GM21723 (cell line): ENCODE data around the gene CAPZB.
"Not testable (repeated sequence)": the region's sequence is repeated elsewhere in the genome, so short reads cannot be mapped to it uniquely, and the experiment has no call there.

Source experiments
- ATAC-seq: cut with Tn5 transposase; IDR thresholded peaks from one replicate; pipeline ENCODE4 v1.9.1; 2021; ENCODE audit warnings: mild to moderate bottlenecking, moderate library complexity; ENCODE audit not compliant: unreplicated experiment

CAPZB gene

DNA sequence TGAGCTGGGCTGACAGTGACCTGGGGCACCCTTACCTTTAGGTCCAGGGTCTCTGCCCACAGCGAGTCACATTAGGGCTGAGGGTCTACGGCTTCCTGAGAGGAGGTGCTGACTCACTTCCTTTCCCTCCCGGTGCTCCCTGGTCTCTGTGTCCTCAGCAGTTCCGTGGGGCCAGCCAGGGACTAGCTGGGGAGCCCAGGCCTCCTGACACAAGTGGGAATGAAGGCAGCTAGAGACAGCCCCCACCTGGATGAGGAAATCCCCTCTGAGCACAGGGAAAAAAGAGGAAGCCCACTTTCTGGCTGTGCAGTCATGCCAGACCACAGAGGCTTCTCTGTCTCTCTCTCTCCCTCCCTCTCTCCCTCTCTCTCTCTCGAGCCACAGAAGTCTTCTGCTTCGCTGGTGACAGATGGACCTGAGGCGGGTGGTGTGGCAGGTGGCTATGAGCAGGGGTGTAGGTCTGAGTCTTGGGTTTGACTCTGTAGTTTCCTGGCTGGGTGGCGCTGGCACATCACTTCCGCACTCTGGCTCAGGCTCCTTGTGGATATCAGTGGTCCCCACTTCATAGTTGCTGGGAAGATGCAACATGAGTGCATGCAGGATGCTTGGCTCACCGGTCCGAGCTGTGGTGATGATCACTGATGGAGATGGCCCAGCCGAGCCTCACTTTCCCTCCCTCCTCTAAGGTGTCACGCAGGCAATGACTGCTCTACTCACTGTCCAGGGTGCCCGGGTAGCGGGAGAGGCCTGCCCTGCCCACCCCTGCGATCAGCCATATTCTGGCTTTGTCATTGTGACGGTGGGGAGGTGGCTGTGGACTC, 169.8 kb downstream of the CAPZB start:
- ATAC-seq = no peak

DNA sequence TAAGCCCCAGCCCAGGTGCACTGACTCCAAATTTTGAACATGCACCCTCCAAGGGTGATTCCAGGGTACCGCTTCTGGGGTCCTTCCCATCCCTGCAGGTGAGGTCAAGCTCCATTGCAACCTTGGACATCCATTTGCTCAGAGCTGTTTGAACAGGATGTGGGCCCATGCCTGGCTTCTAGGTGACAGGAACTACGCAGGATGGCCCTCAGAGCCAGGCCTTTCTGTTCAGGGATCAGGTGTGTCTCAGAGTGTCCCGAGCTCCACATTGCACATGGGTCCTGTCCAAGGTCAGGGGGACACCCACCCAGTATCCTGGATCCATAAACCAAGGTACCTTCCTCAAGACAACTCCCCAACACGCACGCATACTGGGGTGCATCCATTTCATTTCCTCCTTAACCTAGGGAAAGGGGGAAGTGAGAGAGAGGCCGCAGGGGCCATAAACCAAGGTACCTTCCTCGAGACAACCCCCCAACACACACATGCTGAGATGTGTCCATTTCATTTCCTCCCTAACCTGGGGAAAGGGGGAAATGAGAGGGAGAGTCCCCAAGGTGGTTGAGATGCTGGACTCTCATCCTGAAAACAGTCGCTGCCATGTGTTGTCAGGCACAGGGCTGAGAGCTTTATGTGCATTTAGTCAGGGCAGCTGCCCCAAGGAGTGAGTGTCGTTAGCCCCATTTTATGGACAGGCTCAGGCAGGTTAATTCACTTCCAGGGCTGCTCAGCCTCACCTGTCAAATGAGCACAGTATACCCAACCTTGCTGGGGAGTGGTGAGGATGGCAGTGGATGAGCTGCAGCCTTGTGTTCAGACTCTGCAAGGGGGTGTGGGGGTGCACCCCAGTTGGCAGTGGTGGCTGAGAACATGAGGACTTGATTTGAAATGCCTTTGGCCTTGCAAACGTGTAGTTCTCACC, 171.1 kb downstream of the CAPZB start:
- ATAC-seq = no peak

- ATAC-seq = no peak
Measured at GRCh38 chr1:19313636-19313959, 171.7 kb downstream of the CAPZB start.

GRCh38 chr1:19312782-19313635, 172.3 kb downstream of the CAPZB start:
- ATAC-seq = peak; percentile 21

DNA sequence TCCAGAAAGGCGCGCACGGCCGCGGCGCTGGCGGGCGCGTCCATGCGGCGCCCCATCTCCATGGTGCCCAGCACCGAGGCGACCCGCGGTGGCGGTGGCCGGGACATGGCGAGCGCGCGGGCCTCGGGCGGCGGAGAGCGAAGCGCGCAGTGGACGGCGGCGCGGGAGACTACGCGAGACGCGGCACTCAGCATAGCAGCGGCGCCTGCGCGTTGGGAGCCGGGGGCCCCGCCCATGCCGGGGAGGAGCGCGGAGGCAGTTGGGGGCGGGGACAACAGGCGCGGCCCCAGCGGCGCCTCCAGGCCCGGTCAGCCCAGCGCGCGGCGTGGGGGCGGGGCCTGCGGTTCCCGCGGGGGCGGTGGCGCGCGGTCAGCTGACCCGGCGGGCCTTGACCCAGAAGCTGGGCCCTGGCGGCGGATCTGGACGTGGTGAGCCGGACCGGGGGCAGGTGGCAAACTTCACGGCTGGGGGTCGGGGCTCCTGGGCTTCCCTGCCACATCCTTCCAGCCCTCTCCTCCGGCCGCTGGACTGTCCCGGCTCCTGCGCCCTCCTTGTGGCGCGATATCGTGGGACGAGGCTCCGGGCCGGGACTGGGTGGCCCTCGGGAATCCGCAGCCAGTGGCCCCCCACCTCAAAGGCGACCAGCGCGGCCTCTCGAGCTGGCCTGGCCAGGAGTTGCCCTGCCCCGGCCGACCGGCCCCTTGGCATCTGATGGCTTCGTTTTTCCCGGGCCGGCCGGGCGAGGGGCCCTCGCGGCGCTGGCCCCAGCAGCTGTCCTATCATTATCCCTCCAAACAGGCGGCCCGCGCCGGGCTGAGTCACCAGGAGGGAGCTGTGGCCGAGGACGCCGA, 173.2 kb downstream of the CAPZB start, which contains the start of the genes AKR7A2 and SLC66A1:
Gene AKR7A2, minus strand, starts transcription at position 214 of the 851 bp plus-strand sequence. Its CDS starts 20 bp downstream, at position 194.
Gene SLC66A1, plus strand, starts transcription at position 396 of the 851 bp plus-strand sequence. CDS start 5,352 bp downstream, outside the sequence.
- peak; percentile 64 for ATAC-seq

- peak; percentile 11 for ATAC-seq
Measured at GRCh38 chr1:19311503-19311930, 173.8 kb downstream of the CAPZB start.

- ATAC-seq = no peak
Measured at GRCh38 chr1:19310720-19311502, 174.4 kb downstream of the CAPZB start.

GRCh38 chr1:19310061-19310460, 175.3 kb downstream of the CAPZB start:
- no peak for ATAC-seq

DNA sequence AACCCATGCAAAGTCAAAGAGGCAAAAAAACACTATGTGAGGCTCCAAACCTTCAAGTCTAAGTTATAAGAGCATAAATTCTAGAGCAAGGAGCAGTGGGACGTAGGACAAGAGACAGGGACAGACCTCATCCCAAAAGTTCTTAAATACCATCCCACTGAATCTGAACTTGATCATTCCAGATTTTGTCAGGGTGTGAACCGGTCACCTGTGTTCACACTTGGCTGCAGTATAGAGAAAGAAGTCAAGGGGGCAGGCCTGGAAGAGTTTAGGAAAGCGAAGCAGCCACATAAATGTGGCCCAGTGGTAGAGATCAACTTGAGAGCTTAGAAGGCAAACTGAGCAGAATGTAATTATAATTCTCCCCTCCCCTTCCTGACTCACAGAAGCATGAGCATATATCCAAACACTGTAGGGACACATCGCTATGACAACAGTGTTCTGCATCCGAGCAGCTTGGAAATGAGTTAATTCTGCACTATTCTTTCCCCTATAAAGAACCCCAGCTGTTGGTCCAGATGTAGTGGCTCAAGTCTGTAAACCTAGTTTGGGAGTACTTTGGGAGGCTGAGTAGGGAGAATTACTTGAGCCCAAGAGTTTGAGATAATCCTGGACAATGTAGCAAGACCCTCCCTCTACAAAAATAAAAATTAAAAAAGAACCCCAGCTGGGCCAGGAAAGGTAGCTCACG, 176.1 kb downstream of the CAPZB start:
- no peak for ATAC-seq

- no peak for ATAC-seq
Measured at GRCh38 chr1:19308509-19308907, 176.8 kb downstream of the CAPZB start.

DNA sequence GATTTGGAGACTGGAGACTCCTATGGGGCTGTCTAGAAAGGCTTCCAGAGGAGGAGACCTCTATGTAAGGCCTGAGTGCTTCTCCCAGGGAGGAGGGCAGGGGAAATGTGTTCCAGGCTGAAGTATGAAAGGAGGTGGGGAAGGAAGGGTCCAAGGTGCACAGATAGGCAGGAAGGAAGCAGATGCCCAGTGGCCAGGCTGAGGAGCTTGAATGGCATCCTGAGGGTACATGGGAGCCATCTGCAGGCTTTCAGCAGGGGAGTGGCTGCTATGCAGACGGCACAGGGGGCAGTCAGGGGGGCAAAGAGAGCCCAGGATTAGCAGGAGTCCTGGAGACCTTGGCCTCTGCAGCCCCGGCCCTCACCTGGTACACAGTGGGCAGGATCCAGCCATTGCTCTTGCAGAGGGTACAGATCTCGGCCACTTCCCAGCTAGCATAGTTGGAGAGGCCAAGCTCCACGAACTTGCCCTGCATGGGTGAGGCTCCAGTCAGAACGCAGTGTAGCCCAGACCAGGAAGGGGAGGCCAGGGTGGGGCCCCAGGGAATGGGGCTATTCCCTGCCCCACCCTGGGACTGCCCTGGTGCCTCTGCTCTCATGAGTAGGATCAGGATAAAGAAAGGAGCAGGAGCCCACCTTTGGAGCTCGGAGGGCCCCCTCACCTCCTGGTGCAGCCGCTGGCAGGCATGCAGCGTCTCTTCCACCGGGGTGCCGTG, 177.4 kb downstream of the CAPZB start:
- no peak for ATAC-seq

- no peak for ATAC-seq
Measured at GRCh38 chr1:19306941-19307340, 178.4 kb downstream of the CAPZB start.

- no peak for ATAC-seq
Measured at GRCh38 chr1:19305880-19306279, 179.5 kb downstream of the CAPZB start.

GRCh38 chr1:19304081-19304480, 181.3 kb downstream of the CAPZB start:
- ATAC-seq = not testable (repeated sequence)

GRCh38 chr1:19300211-19300610, 185.1 kb downstream of the CAPZB start:
- no peak for ATAC-seq

GRCh38 chr1:19294638-19295037, 190.7 kb downstream of the CAPZB start:
- ATAC-seq = no peak

DNA sequence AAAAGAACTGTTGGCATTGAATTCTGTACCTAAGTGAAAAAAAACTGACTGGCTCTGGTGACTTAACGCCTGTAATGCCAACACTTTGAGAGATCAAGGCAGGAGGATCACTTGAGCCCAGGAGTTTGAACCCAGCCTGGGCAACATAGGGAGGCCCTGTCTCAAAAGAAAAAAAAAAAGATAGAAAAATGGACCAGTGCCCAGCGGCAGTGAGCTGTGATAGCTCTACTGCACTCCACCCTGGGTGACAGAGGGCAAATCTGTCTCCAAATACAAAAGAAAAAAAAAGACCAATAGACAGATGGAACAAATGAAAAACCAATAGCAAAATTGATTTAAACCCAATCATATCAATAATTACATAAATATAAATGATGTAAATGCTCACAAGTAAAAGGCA, 196.1 kb downstream of the CAPZB start:
- no peak for ATAC-seq
